GM19035 (cell line): ENCODE data around the gene LYZL4.

Experiments
- ATAC-seq: cut with Tn5 transposase; IDR thresholded peaks from one replicate; pipeline ENCODE4 v1.9.1; 2021; ENCODE audit not compliant: unreplicated experiment

LYZL4 gene

GRCh38 chr3:42428830-42429229 lies 18.4 kb upstream of the LYZL4 start:
- ATAC-seq, result no peak

GRCh38 chr3:42425736-42426407 lies 15.5 kb upstream of the LYZL4 start:
- ATAC-seq, result no peak

GRCh38 chr3:42424911-42425310 lies 14.5 kb upstream of the LYZL4 start:
- ATAC-seq, result no peak

- ATAC-seq, result no peak
Observed at GRCh38 chr3:42421818-42422796, 11.7 kb upstream of the LYZL4 start.

GRCh38 chr3:42419563-42419962 lies 9.2 kb upstream of the LYZL4 start:
- ATAC-seq, result no peak

GRCh38 chr3:42412526-42413155 lies 2.2 kb upstream of the LYZL4 start:
- no peak for ATAC-seq

- ATAC-seq, result no peak
Observed at GRCh38 chr3:42411429-42411828, 1.0 kb upstream of the LYZL4 start.

- ATAC-seq, result no peak
Observed at GRCh38 chr3:42408156-42408555, 2.3 kb downstream of the LYZL4 start.

- ATAC-seq, result no peak
Observed at GRCh38 chr3:42406727-42407450, 3.5 kb downstream of the LYZL4 start.

GRCh38 chr3:42405857-42406256 lies 4.6 kb downstream of the LYZL4 start:
- ATAC-seq, result no peak

GRCh38 chr3:42403737-42404136 lies 6.7 kb downstream of the LYZL4 start:
- ATAC-seq, result no peak

GRCh38 chr3:42402394-42403096 lies 7.9 kb downstream of the LYZL4 start:
- no peak for ATAC-seq

- ATAC-seq, result no peak
Observed at GRCh38 chr3:42398080-42398479, 12.3 kb downstream of the LYZL4 start.

- ATAC-seq, result no peak
Observed at GRCh38 chr3:42397644-42398043, 12.8 kb downstream of the LYZL4 start.

GRCh38 chr3:42394579-42395288 lies 15.7 kb downstream of the LYZL4 start:
- no peak for ATAC-seq

GRCh38 chr3:42387802-42388651 lies 22.4 kb downstream of the LYZL4 start:
- ATAC-seq, result no peak

- ATAC-seq, result no peak
Observed at GRCh38 chr3:42381551-42382082, 28.8 kb downstream of the LYZL4 start.

- ATAC-seq, result no peak
Observed at GRCh38 chr3:42377681-42378080, 32.7 kb downstream of the LYZL4 start.
